PC-3 (cell line): ENCODE data around the gene C11orf24. TPM values are rescaled to one million over a fixed set of nuclear protein-coding genes. Genes with fewer than 3 reads are reported as not detected.

Experiments used
- ATAC-seq: fragments of 200-7000 bp; cut with Tn5 transposase; 2 replicates; pipeline ENCODE4 v1.9.1; 2020; ENCODE audit warnings: mild to moderate bottlenecking, moderate library complexity
- BruUV-seq: library from RNA; stranded (reverse); fragments of 400-500 nt; replicated peaks from 2 replicates; lab custom pipeline; 2021; lab: Mats Ljungman, UMichigan
- CTCF ChIA-PET: fragments of 300-600 bp; sonication (Branson Sonifier 250); formaldehyde crosslinking; loops from one replicate; lab custom pipeline; 2022; ENCODE audit warnings: antibody characterized with exemption; lab: Charles Lee
- POLR2A ChIA-PET: fragments of 300-600 bp; sonication (Branson Sonifier 250); formaldehyde crosslinking; loops from one replicate; lab custom pipeline; 2022; ENCODE audit warnings: antibody characterized with exemption; ENCODE audit not compliant: unreplicated experiment; lab: Charles Lee
- DNase-seq: peaks from one replicate; pipeline ENCODE4 v3.0.0-alpha.2; 2015
- H2AFZ ChIP-seq: fragments of 300-600 bp; sonication (generic); 2 replicates; pipeline ENCODE4 v1.6.0; 2016; ENCODE audit warnings: antibody characterized with exemption, low read length
- H3F3A ChIP-seq: fragments of 300-600 bp; sonication (generic); one replicate; pipeline ENCODE4 v1.6.0; 2017; ENCODE audit warnings: antibody characterized with exemption, low read length, control low read depth, mild to moderate bottlenecking; ENCODE audit not compliant: unreplicated experiment
- H3K27ac ChIP-seq: fragments of 300-600 bp; sonication (generic); 2 replicates; pipeline ENCODE4 v1.5.1; 2016; ENCODE audit warnings: mild to moderate bottlenecking, low read length
- H3K27me3 ChIP-seq: fragments of 300-600 bp; sonication (generic); 2 replicates; pipeline ENCODE4 v1.6.1; 2016; ENCODE audit warnings: low read length, mixed read lengths
- H3K36me3 ChIP-seq: fragments of 300-600 bp; sonication (generic); 2 replicates; pipeline ENCODE4 v1.6.1; 2016; ENCODE audit warnings: low read depth, mixed run types, low read length, mixed read lengths
- H3K4me1 ChIP-seq: fragments of 300-600 bp; sonication (generic); 2 replicates; pipeline ENCODE4 v1.5.1; 2016; ENCODE audit warnings: low read length; ENCODE audit not compliant: insufficient read depth
- H3K4me2 ChIP-seq: fragments of 300-600 bp; sonication (generic); 2 replicates; pipeline ENCODE4 v1.6.0; 2016; ENCODE audit warnings: low read length
- H3K4me3 ChIP-seq: fragments of 300-600 bp; sonication (generic); 2 replicates; pipeline ENCODE4 v1.5.1; 2016; ENCODE audit warnings: mild to moderate bottlenecking, low read length, mixed read lengths
- H3K79me2 ChIP-seq: fragments of 300-600 bp; sonication (generic); 2 replicates; pipeline ENCODE4 v1.6.1; 2017; ENCODE audit warnings: low read length, mixed read lengths
- H3K9ac ChIP-seq: fragments of 300-600 bp; sonication (generic); 2 replicates; pipeline ENCODE4 v1.6.0; 2016; ENCODE audit warnings: mild to moderate bottlenecking, low read length
- H3K9me2 ChIP-seq: fragments of 300-600 bp; sonication (generic); replicated peaks from 2 replicates; pipeline ENCODE4 v1.6.1; 2016; ENCODE audit warnings: mixed run types, low read length, mixed read lengths
- H3K9me3 ChIP-seq: fragments of 300-600 bp; sonication (generic); 2 replicates; pipeline ENCODE4 v1.6.1; 2016; ENCODE audit warnings: low read length, mixed read lengths
- H4K20me1 ChIP-seq: fragments of 300-600 bp; sonication (generic); 2 replicates; pipeline ENCODE4 v1.6.1; 2016; ENCODE audit warnings: low read length, mixed read lengths
- EZH2 ChIP-seq: fragments of 300-600 bp; sonication (generic); IDR thresholded peaks from one replicate; pipeline ENCODE4 v1.6.1; 2017; ENCODE audit warnings: antibody characterized with exemption, mild to moderate bottlenecking, low read length; ENCODE audit not compliant: unreplicated experiment
- EZH2phosphoT487 ChIP-seq: fragments of 300-600 bp; sonication (generic); IDR thresholded peaks from 2 replicates; pipeline ENCODE4 v1.6.1; 2018; ENCODE audit warnings: mild to moderate bottlenecking, antibody characterized with exemption, low read length, borderline replicate concordance
- intact Hi-C: fragments of 100-400 bp; cut with micrococcal nuclease; formaldehyde crosslinking; loops from 2 replicates; pipeline ENCODE4 v1.9.0; 2023
- total RNA-seq: library from RNA; depleted of rRNA; stranded (reverse); fragments of >200 nt; gene quantifications from 2 replicates; pipeline ENCODE4 v1.2.3, GENCODE V29; 2014
- TF ChIP-seq, protein P1 (sequence below): fragments of 300-600 bp; sonication (generic); conservative IDR thresholded peaks from 2 replicates; pipeline ENCODE4 v1.5.1; 2017; ENCODE audit warnings: antibody characterized with exemption, low read depth, mild to moderate bottlenecking, low read length

Gene C11orf24
- total RNA-seq, 1 experiment from 2014 or later: 75.9 TPM

DNA sequence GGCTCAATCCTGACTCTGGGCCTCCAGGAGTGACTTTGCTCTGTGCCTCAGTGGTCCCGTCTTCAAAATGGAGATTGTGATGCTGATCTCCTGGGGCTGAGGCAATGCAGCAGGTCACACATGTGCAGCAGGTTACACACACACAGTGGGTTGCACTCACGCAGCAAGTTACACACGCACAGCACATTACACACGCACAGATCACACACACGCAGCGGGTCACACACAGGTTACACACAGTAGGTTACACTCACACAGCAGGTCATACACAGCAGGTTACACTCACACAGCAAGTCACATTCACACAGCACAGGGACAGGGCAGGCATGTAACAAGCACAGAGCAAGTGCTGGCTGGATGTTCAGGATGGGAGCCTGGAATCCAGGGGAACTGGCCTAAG, 11.3 kb downstream of the C11orf24 start:
- Histone ChIP-seq H3K9me2 (no peaks in the 10 kb centered on the region), H3K4me2 (no peak overlapping the region), H3K79me2 (no peaks in the 10 kb centered on the region), H3K9me3 (no peaks in the 10 kb centered on the region), H3K36me3 (peaks cover 19% of the 10 kb centered on the region), H3K27me3 (no peaks in the 10 kb centered on the region), H3F3A (no peaks in the 10 kb centered on the region), H3K4me3 (no peak overlapping the region), H2AFZ (no peak overlapping the region), H3K27ac (no peak overlapping the region), H3K9ac (no peak overlapping the region), H3K4me1 (peaks cover 5% of the 10 kb centered on the region; the same call in 1 of the 2 replicates), H4K20me1 (no peaks in the 10 kb centered on the region)
- DNase-seq (no peak), ATAC-seq (no peak)
- TF ChIP-seq EZH2 (no peak), EZH2phosphoT487 (no peak)
- TF ChIP-seq, protein P1, sequence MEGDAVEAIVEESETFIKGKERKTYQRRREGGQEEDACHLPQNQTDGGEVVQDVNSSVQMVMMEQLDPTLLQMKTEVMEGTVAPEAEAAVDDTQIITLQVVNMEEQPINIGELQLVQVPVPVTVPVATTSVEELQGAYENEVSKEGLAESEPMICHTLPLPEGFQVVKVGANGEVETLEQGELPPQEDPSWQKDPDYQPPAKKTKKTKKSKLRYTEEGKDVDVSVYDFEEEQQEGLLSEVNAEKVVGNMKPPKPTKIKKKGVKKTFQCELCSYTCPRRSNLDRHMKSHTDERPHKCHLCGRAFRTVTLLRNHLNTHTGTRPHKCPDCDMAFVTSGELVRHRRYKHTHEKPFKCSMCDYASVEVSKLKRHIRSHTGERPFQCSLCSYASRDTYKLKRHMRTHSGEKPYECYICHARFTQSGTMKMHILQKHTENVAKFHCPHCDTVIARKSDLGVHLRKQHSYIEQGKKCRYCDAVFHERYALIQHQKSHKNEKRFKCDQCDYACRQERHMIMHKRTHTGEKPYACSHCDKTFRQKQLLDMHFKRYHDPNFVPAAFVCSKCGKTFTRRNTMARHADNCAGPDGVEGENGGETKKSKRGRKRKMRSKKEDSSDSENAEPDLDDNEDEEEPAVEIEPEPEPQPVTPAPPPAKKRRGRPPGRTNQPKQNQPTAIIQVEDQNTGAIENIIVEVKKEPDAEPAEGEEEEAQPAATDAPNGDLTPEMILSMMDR: no peak
- POLR2A ChIA-PET: no interaction called here
- intact Hi-C loops: no loop called here
- TSS peak; percentile 2 for BruUV-seq
- CTCF ChIA-PET: no interaction called here

GRCh38 chr11:68259122-68259959, 12.4 kb downstream of the C11orf24 start:
- no peak for DNase-seq

More at GRCh38 chr11:68259122-68259959, 12.4 kb downstream of the C11orf24 start:
- Histone ChIP-seq H3K9me2 (no peaks in the 10 kb centered on the region), H3K4me3 (no peak overlapping the region), H3K4me1 (peaks cover 5% of the 10 kb centered on the region; the same call in 1 of the 2 replicates), H3K27ac (no peak overlapping the region), H3K4me2 (no peak overlapping the region), H3K9ac (no peak overlapping the region), H3K9me3 (no peaks in the 10 kb centered on the region), H3K27me3 (no peaks in the 10 kb centered on the region), H3K36me3 (peaks cover 14% of the 10 kb centered on the region), H3F3A (no peaks in the 10 kb centered on the region), H4K20me1 (no peaks in the 10 kb centered on the region), H2AFZ (no peak overlapping the region), H3K79me2 (no peaks in the 10 kb centered on the region)
- TF ChIP-seq EZH2: no peak
- TF ChIP-seq, protein P1: no peak
- intact Hi-C loops: loop anchor here (5.0 kb wide), 1 partner anchor 123 kb away; no protein-coding TSS in a partner anchor
- CTCF ChIA-PET: no interaction called here
- POLR2A ChIA-PET: no interaction called here
- no TSS peak for BruUV-seq
- ATAC-seq: no peak
